Gastrocnemius medialis (tissue), 4 donors: Measurements from ENCODE around the gene RASGEF1C.

Source experiments
- CTCF ChIP-seq, 5 experiments: fragments of 450-650 bp in 3 of 5; fragments of 200-600 bp in 2 of 5; sonication (generic) in 2 of 5; IDR thresholded peaks in 4 of 5; conservative IDR thresholded peaks in 1 of 5; 1 replicate in 4 of 5; 2 replicates in 1 of 5; pipeline ENCODE4 v1.5.1; 2016 to 2019; ENCODE audit warnings: antibody characterized with exemption in 5 of 5, mild to moderate bottlenecking in 3 of 5, moderate library complexity in 3 of 5
- POLR2A ChIP-seq, 2 donors: fragments of 450-650 bp; IDR thresholded peaks; one replicate each; pipeline ENCODE4 v1.6.1; 2017; ENCODE audit warnings: antibody characterized with exemption in 2 of 2, mild to moderate bottlenecking in 2 of 2, moderate library complexity in 2 of 2

- TF ChIP-seq CTCF (IDR thresholded peaks at IDR 0.05 in 4 of 5, conservative IDR thresholded peaks at IDR 0.05 in 1 of 5) (no peak), POLR2A (IDR thresholded peaks at IDR 0.05) (no peak)
Observed at GRCh38 chr5:180059326-180059725, 149.7 kb downstream of the RASGEF1C start.
